ENCODE results near the gene IQSEC1.
A peak's percentile ranks its signal among the peaks of the same experiment; 100 is the strongest.

IQSEC1 gene

GRCh38 chr3:12894629-12895028, 178.6 kb downstream of the IQSEC1 start:
- POLR2A ChIA-PET: no interaction called here
- Histone ChIP-seq H3K36me3 (ENCODE audit: control insufficient read depth in 4 of 4, insufficient read depth in 4 of 4, low read length in 3 of 4) (peaks cover 0 to 3% (median 1%) of the 10 kb centered on the region in 4 experiments), H3K27me3 (replicated peaks in 2 of 5; ENCODE audit: control insufficient read depth in 4 of 5, insufficient read depth in 5 of 5, low read length in 4 of 5) (peaks cover 0 to 2% (median 0%) of the 10 kb centered on the region in 5 experiments), H3K4me1 (ENCODE audit: control extremely low read depth in 1 of 4, control insufficient read depth in 4 of 4, insufficient read depth in 4 of 4, low read length in 3 of 4) (peaks cover 0 to 3% (median 1%) of the 10 kb centered on the region in 4 experiments), H3K4me3 (ENCODE audit: control insufficient read depth in 1 of 7, extremely low read depth in 1 of 7, insufficient read depth in 4 of 7, low read depth in 2 of 7, low read length in 6 of 7) (no peak overlapping the region), H3K9me3 (ENCODE audit: control extremely low read depth in 1 of 5, control insufficient read depth in 4 of 5, insufficient read depth in 2 of 5, low read depth in 1 of 5, low read length in 4 of 5) (no peaks in the 10 kb centered on the region), H3K27ac (ENCODE audit: insufficient read depth in 1 of 2, low read depth in 1 of 2, low read length in 2 of 2, poor library complexity in 1 of 2, severe bottlenecking in 2 of 2) (no peak overlapping the region)
- CTCF ChIA-PET: interaction anchor here (1.1 to 8.2 kb wide), 4 partner anchors 37 to 107 kb away, joined by 3 to 37 read pairs (median 3); no protein-coding TSS in a partner anchor
- DNase-seq: no peak
- 77% methylated on average over 6 of the region's 6 CpGs for WGBS (ENCODE audit: insufficient coverage)

DNA sequence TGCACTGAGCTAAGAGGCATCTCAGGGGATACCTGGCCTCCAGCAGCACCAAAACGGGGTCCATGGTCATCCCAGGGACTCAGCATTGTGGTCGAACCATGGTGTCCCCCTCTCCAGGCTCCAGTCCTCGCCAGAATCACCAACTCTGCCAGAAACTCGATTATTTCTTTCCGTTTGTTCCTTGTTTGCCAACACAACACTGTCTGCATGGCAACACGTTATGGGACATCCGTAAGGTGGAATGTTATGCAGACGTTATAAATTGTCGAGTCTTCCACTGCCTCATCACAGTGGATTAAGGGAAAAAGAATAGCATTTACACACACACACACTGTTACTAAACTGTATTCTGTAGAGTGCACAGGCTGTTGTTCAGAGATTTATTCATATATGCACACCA, 179.4 kb downstream of the IQSEC1 start:
- Histone ChIP-seq H3K36me3 (ENCODE audit: control insufficient read depth in 4 of 4, insufficient read depth in 4 of 4, low read length in 3 of 4) (peaks cover 0 to 2% (median 0%) of the 10 kb centered on the region in 4 experiments), H3K27ac (ENCODE audit: insufficient read depth in 1 of 2, low read depth in 1 of 2, low read length in 2 of 2, poor library complexity in 1 of 2, severe bottlenecking in 2 of 2) (no peak overlapping the region), H3K27me3 (replicated peaks in 2 of 5; ENCODE audit: control insufficient read depth in 4 of 5, insufficient read depth in 5 of 5, low read length in 4 of 5) (peaks cover 0 to 2% (median 0%) of the 10 kb centered on the region in 5 experiments), H3K4me3 (ENCODE audit: control insufficient read depth in 1 of 7, extremely low read depth in 1 of 7, insufficient read depth in 4 of 7, low read depth in 2 of 7, low read length in 6 of 7) (no peak overlapping the region), H3K4me1 (ENCODE audit: control extremely low read depth in 1 of 4, control insufficient read depth in 4 of 4, insufficient read depth in 4 of 4, low read length in 3 of 4) (peaks cover 0 to 3% (median 1%) of the 10 kb centered on the region in 4 experiments), H3K9me3 (ENCODE audit: control extremely low read depth in 1 of 5, control insufficient read depth in 4 of 5, insufficient read depth in 2 of 5, low read depth in 1 of 5, low read length in 4 of 5) (no peaks in the 10 kb centered on the region)
- 84% methylated on average over 8 of the region's 9 CpGs for WGBS (ENCODE audit: insufficient coverage)
- DNase-seq: no peak
- ChIA-PET CTCF (interaction anchor here (1.2 to 8.2 kb wide), 3 partner anchors 24 to 89 kb away, joined by 3 to 37 read pairs (median 3); no protein-coding TSS in a partner anchor), POLR2A (no interaction called here)

GRCh38 chr3:12893247-12893646, 180.0 kb downstream of the IQSEC1 start:
- no peak overlapping the region for H3K4me3 ChIP-seq (ENCODE audit: control insufficient read depth in 1 of 7, extremely low read depth in 1 of 7, insufficient read depth in 4 of 7, low read depth in 2 of 7, low read length in 6 of 7)
- DNase-seq: no peak

GRCh38 chr3:12892840-12893189, 180.4 kb downstream of the IQSEC1 start:
- no peak for DNase-seq
- no peak overlapping the region for H3K27ac ChIP-seq (ENCODE audit: insufficient read depth in 1 of 2, low read depth in 1 of 2, low read length in 2 of 2, poor library complexity in 1 of 2, severe bottlenecking in 2 of 2)
- 80% methylated on average over 1 of the region's 3 CpGs for WGBS (ENCODE audit: insufficient coverage)
- no peak overlapping the region for H3K4me3 ChIP-seq (ENCODE audit: control insufficient read depth in 1 of 7, extremely low read depth in 1 of 7, insufficient read depth in 4 of 7, low read depth in 2 of 7, low read length in 6 of 7)
- CTCF ChIA-PET: interaction anchor here (1.2 to 8.2 kb wide), 7 partner anchors 10 to 90 kb away, joined by 3 to 37 read pairs (median 5); no protein-coding TSS in a partner anchor
- peaks cover 0 to 2% (median 0%) of the 10 kb centered on the region in 5 experiments for H3K27me3 ChIP-seq (replicated peaks in 2 of 5; ENCODE audit: control insufficient read depth in 4 of 5, insufficient read depth in 5 of 5, low read length in 4 of 5)
- POLR2A ChIA-PET: no interaction called here
- H3K9me3 ChIP-seq (ENCODE audit: control extremely low read depth in 1 of 5, control insufficient read depth in 4 of 5, insufficient read depth in 2 of 5, low read depth in 1 of 5, low read length in 4 of 5): no peaks in the 10 kb centered on the region
- H3K36me3 ChIP-seq (ENCODE audit: control insufficient read depth in 4 of 4, insufficient read depth in 4 of 4, low read length in 3 of 4): peaks cover 0 to 2% (median 0%) of the 10 kb centered on the region in 4 experiments
- H3K4me1 ChIP-seq (ENCODE audit: control extremely low read depth in 1 of 4, control insufficient read depth in 4 of 4, insufficient read depth in 4 of 4, low read length in 3 of 4): peaks cover 0 to 3% (median 1%) of the 10 kb centered on the region in 4 experiments

More at GRCh38 chr3:12893247-12893646, 180.0 kb downstream of the IQSEC1 start:
- Histone ChIP-seq H3K9me3 (ENCODE audit: control extremely low read depth in 1 of 5, control insufficient read depth in 4 of 5, insufficient read depth in 2 of 5, low read depth in 1 of 5, low read length in 4 of 5) (no peaks in the 10 kb centered on the region), H3K36me3 (ENCODE audit: control insufficient read depth in 4 of 4, insufficient read depth in 4 of 4, low read length in 3 of 4) (peaks cover 0 to 2% (median 0%) of the 10 kb centered on the region in 4 experiments), H3K4me1 (ENCODE audit: control extremely low read depth in 1 of 4, control insufficient read depth in 4 of 4, insufficient read depth in 4 of 4, low read length in 3 of 4) (peaks cover 0 to 3% (median 1%) of the 10 kb centered on the region in 4 experiments), H3K27ac (ENCODE audit: insufficient read depth in 1 of 2, low read depth in 1 of 2, low read length in 2 of 2, poor library complexity in 1 of 2, severe bottlenecking in 2 of 2) (no peak overlapping the region), H3K27me3 (replicated peaks in 2 of 5; ENCODE audit: control insufficient read depth in 4 of 5, insufficient read depth in 5 of 5, low read length in 4 of 5) (peaks cover 0 to 2% (median 0%) of the 10 kb centered on the region in 5 experiments)
- no CpG with 5 or more reads among the region's 2 CpGs for WGBS (ENCODE audit: insufficient coverage)
- CTCF ChIA-PET: interaction anchor here (1.2 to 8.2 kb wide), 3 partner anchors 23 to 90 kb away, joined by 3 to 37 read pairs (median 4); no protein-coding TSS in a partner anchor
- POLR2A ChIA-PET: no interaction called here

- ChIA-PET CTCF (interaction anchor here (0.7 to 8.2 kb wide), 20 partner anchors 9 to 115 kb away, joined by 3 to 37 read pairs (median 4); partner anchors contain the start of gene RPL32), POLR2A (interaction anchor here (0.7 kb wide), 1 partner anchor 452 kb away, joined by 3 read pairs; no protein-coding TSS in a partner anchor)
- no peaks in the 10 kb centered on the region for H3K36me3 ChIP-seq (ENCODE audit: control insufficient read depth in 4 of 4, insufficient read depth in 4 of 4, low read length in 3 of 4)
- peaks cover 0 to 3% (median 1%) of the 10 kb centered on the region in 4 experiments for H3K4me1 ChIP-seq (ENCODE audit: control extremely low read depth in 1 of 4, control insufficient read depth in 4 of 4, insufficient read depth in 4 of 4, low read length in 3 of 4)
- 14% methylated on average over 9 of the region's 16 CpGs for WGBS (ENCODE audit: insufficient coverage)
- H3K9me3 ChIP-seq (ENCODE audit: control extremely low read depth in 1 of 5, control insufficient read depth in 4 of 5, insufficient read depth in 2 of 5, low read depth in 1 of 5, low read length in 4 of 5): no peaks in the 10 kb centered on the region
- DNase-seq: peak; percentile 61 to 79 (median 72)
- no peak overlapping the region for H3K27ac ChIP-seq (ENCODE audit: insufficient read depth in 1 of 2, low read depth in 1 of 2, low read length in 2 of 2, poor library complexity in 1 of 2, severe bottlenecking in 2 of 2)
- H3K4me3 ChIP-seq (ENCODE audit: control insufficient read depth in 1 of 7, extremely low read depth in 1 of 7, insufficient read depth in 4 of 7, low read depth in 2 of 7, low read length in 6 of 7): peak overlapping the region in 2 of 7 experiments; percentile 13 to 51
- peaks cover 0 to 2% (median 0%) of the 10 kb centered on the region in 5 experiments for H3K27me3 ChIP-seq (replicated peaks in 2 of 5; ENCODE audit: control insufficient read depth in 4 of 5, insufficient read depth in 5 of 5, low read length in 4 of 5)
Observed at GRCh38 chr3:12891985-12892839, 181.0 kb downstream of the IQSEC1 start.

GRCh38 chr3:12891391-12891984, 181.7 kb downstream of the IQSEC1 start:
- 48% methylated on average over 7 of the region's 9 CpGs for WGBS (ENCODE audit: insufficient coverage)
- POLR2A ChIA-PET: interaction anchor here (0.7 kb wide), 1 partner anchor 452 kb away, joined by 3 read pairs; no protein-coding TSS in a partner anchor
- no peak for DNase-seq
- H3K36me3 ChIP-seq (ENCODE audit: control insufficient read depth in 4 of 4, insufficient read depth in 4 of 4, low read length in 3 of 4): no peaks in the 10 kb centered on the region
- H3K27me3 ChIP-seq (replicated peaks in 2 of 5; ENCODE audit: control insufficient read depth in 4 of 5, insufficient read depth in 5 of 5, low read length in 4 of 5): peaks cover 0 to 2% (median 0%) of the 10 kb centered on the region in 5 experiments
- no peaks in the 10 kb centered on the region for H3K9me3 ChIP-seq (ENCODE audit: control extremely low read depth in 1 of 5, control insufficient read depth in 4 of 5, insufficient read depth in 2 of 5, low read depth in 1 of 5, low read length in 4 of 5)
- CTCF ChIA-PET: interaction anchor here (0.7 to 8.2 kb wide), 21 partner anchors 9 to 116 kb away, joined by 3 to 37 read pairs (median 4); partner anchors contain the start of gene RPL32
- peak overlapping the region in 2 of 7 experiments; percentile 13 to 51 for H3K4me3 ChIP-seq (ENCODE audit: control insufficient read depth in 1 of 7, extremely low read depth in 1 of 7, insufficient read depth in 4 of 7, low read depth in 2 of 7, low read length in 6 of 7)
- no peak overlapping the region for H3K27ac ChIP-seq (ENCODE audit: insufficient read depth in 1 of 2, low read depth in 1 of 2, low read length in 2 of 2, poor library complexity in 1 of 2, severe bottlenecking in 2 of 2)
- H3K4me1 ChIP-seq (ENCODE audit: control extremely low read depth in 1 of 4, control insufficient read depth in 4 of 4, insufficient read depth in 4 of 4, low read length in 3 of 4): peaks cover 0 to 3% (median 1%) of the 10 kb centered on the region in 4 experiments
